DOHH2 (cell line): Measurements from ENCODE around the gene KDSR.

Source experiments
- H3F3A ChIP-seq: fragments of 200-600 bp; sonication (generic), shearing (Covaris generic); 2 replicates; pipeline ENCODE4 v1.6.0; 2016; ENCODE audit warnings: antibody characterized with exemption, mild to moderate bottlenecking; ENCODE audit not compliant: control insufficient read depth, insufficient read depth
- H3K27ac ChIP-seq: fragments of 200-600 bp; sonication (generic); 2 replicates; pipeline ENCODE4 v1.5.1; 2014; ENCODE audit warnings: low read depth, mild to moderate bottlenecking, low read length, moderate library complexity
- H3K27me3 ChIP-seq: fragments of 200-600 bp; sonication (generic); 2 replicates; pipeline ENCODE4 v1.6.1; 2014; ENCODE audit warnings: mild to moderate bottlenecking, low read length, mixed read lengths; ENCODE audit not compliant: control insufficient read depth
- H3K36me3 ChIP-seq: fragments of 200-600 bp; sonication (generic); 2 replicates; pipeline ENCODE4 v1.6.1; 2014; ENCODE audit warnings: mild to moderate bottlenecking, low read length, moderate library complexity, mixed read lengths; ENCODE audit not compliant: control insufficient read depth
- H3K4me1 ChIP-seq: fragments of 200-600 bp; sonication (generic); 2 replicates; pipeline ENCODE4 v1.6.1; 2014; ENCODE audit warnings: mild to moderate bottlenecking, low read length, mixed read lengths; ENCODE audit not compliant: control insufficient read depth
- H3K4me2 ChIP-seq: fragments of 200-600 bp; sonication (generic); 2 replicates; pipeline ENCODE4 v1.6.0; 2014; ENCODE audit warnings: mild to moderate bottlenecking, low read length, moderate library complexity
- H3K4me3 ChIP-seq: fragments of 200-600 bp; sonication (generic); 2 replicates; pipeline ENCODE4 v1.5.1; 2014; ENCODE audit warnings: mild to moderate bottlenecking, low read length, mixed read lengths
- H3K79me2 ChIP-seq: fragments of 200-600 bp; sonication (generic); 2 replicates; pipeline ENCODE4 v1.6.1; 2014; ENCODE audit warnings: mild to moderate bottlenecking, low read length, mixed read lengths; ENCODE audit not compliant: control insufficient read depth
- H3K9me2 ChIP-seq: fragments of 200-600 bp; sonication (generic); replicated peaks from 2 replicates; pipeline ENCODE4 v1.6.1; 2014; ENCODE audit warnings: mild to moderate bottlenecking, low read length, mixed read lengths; ENCODE audit not compliant: control insufficient read depth
- H3K9me3 ChIP-seq: fragments of 200-600 bp; sonication (generic); 2 replicates; pipeline ENCODE4 v1.6.1; 2014; ENCODE audit warnings: antibody characterized with exemption, low read length, mixed read lengths; ENCODE audit not compliant: control insufficient read depth, insufficient read depth
- H4K20me1 ChIP-seq: fragments of 200-600 bp; sonication (generic); 2 replicates; pipeline ENCODE4 v1.6.0; 2014; ENCODE audit warnings: low read depth, mild to moderate bottlenecking, antibody characterized with exemption, low read length, moderate library complexity; ENCODE audit not compliant: control insufficient read depth, insufficient read depth
- CTCF ChIP-seq: fragments of 200-600 bp; sonication (generic); IDR thresholded peaks from one replicate; pipeline ENCODE4 v1.5.1; 2014; ENCODE audit warnings: antibody characterized with exemption, mild to moderate bottlenecking, low read depth, low read length; ENCODE audit not compliant: poor library complexity, severe bottlenecking
- EZH2phosphoT487 ChIP-seq: fragments of 200-600 bp; sonication (generic); IDR thresholded peaks from 2 replicates; pipeline ENCODE4 v1.6.1; 2017; ENCODE audit warnings: borderline replicate concordance, mild to moderate bottlenecking, antibody characterized with exemption, low read length, moderate library complexity, mixed read lengths

The KDSR gene

GRCh38 chr18:63301434-63301833, 65.6 kb downstream of the KDSR start:
- no peak overlapping the region for H3K27ac ChIP-seq
- H3F3A ChIP-seq = peaks cover 8% of the 10 kb centered on the region; the same call in 1 of the 2 replicates
- no peaks in the 10 kb centered on the region for H3K9me3 ChIP-seq
- peaks cover 89% of the 10 kb centered on the region for H3K36me3 ChIP-seq
- no peak overlapping the region for H3K4me2 ChIP-seq
- peaks cover 83% of the 10 kb centered on the region for H3K4me1 ChIP-seq
- no peak overlapping the region for H3K4me3 ChIP-seq
- H3K79me2 ChIP-seq = peaks cover 100% of the 10 kb centered on the region
- TF ChIP-seq CTCF (no peak), EZH2phosphoT487 (no peak)
- H3K9me2 ChIP-seq = no peaks in the 10 kb centered on the region
- no peaks in the 10 kb centered on the region for H3K27me3 ChIP-seq
- H4K20me1 ChIP-seq = peaks cover 20% of the 10 kb centered on the region

- Histone ChIP-seq H3K9me3 (no peaks in the 10 kb centered on the region), H3K4me3 (no peak overlapping the region), H3K4me1 (peaks cover 85% of the 10 kb centered on the region), H3F3A (peaks cover 6% of the 10 kb centered on the region; the same call in 1 of the 2 replicates), H3K27ac (no peak overlapping the region), H4K20me1 (peaks cover 16% of the 10 kb centered on the region; the same call in 1 of the 2 replicates), H3K79me2 (peaks cover 100% of the 10 kb centered on the region), H3K36me3 (peaks cover 94% of the 10 kb centered on the region), H3K9me2 (no peaks in the 10 kb centered on the region), H3K4me2 (no peak overlapping the region), H3K27me3 (no peaks in the 10 kb centered on the region)
- no peak for TF ChIP-seq CTCF
- TF ChIP-seq EZH2phosphoT487 = no peak
Observed at GRCh38 chr18:63299837-63300745, 66.9 kb downstream of the KDSR start.

- H3K27ac ChIP-seq = no peak overlapping the region
- peaks cover 12% of the 10 kb centered on the region; the same call in 1 of the 2 replicates for H4K20me1 ChIP-seq
- H3K4me2 ChIP-seq = no peak overlapping the region
- H3K9me2 ChIP-seq = no peaks in the 10 kb centered on the region
- peaks cover 80% of the 10 kb centered on the region for H3K4me1 ChIP-seq
- no peak for TF ChIP-seq EZH2phosphoT487
- peaks cover 99% of the 10 kb centered on the region for H3K79me2 ChIP-seq
- H3K27me3 ChIP-seq = no peaks in the 10 kb centered on the region
- peaks cover 91% of the 10 kb centered on the region for H3K36me3 ChIP-seq
- H3K4me3 ChIP-seq = no peak overlapping the region
- 0 out of 2 replicates have a peak, but pooled peaks cover 2% of the 10 kb centered on the region for H3F3A ChIP-seq
- H3K9me3 ChIP-seq = no peaks in the 10 kb centered on the region
Observed at GRCh38 chr18:63298400-63299365, 68.3 kb downstream of the KDSR start.
